ENCODE measurements around the gene USP16. TPM values are rescaled to one million over a fixed set of nuclear protein-coding genes. Genes with fewer than 3 reads are reported as not detected.
"Not testable (repeated sequence)": the region's sequence is repeated elsewhere in the genome, so short reads cannot be mapped to it uniquely, and the experiment has no call there.

The USP16 gene
- total RNA-seq, 2 experiments from 2014 or later, result 39.3 to 42.1 TPM

DNA sequence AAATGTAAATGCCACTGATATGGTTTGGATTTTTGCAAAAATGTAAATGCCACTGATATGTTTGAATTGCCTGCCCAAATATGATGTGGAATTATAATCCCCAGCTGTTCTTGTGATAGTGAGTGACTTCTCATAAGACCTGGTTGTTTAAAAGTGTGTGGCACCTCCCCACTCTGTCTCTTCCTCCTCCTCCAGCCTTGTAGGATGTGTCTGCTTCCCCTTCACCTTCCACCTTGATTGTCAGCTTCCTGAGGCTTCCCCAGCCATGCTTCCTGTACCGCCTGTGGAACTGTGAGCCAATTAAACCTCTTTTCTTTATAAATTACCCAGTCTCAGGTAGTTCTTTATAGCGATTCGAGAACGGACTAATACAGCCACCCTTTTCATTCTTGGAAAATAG lies 50.3 kb downstream of the USP16 start:
- Mint-ChIP-seq H3K4me1 (ENCODE audit: low read depth) (peaks cover 59% of the 10 kb centered on the region), H3K27me3 (no peaks in the 10 kb centered on the region), H3K27ac (no peak overlapping the region), H3K9me3 (no peaks in the 10 kb centered on the region), H3K36me3 (peaks cover 18% of the 10 kb centered on the region), H3K4me3 (peak overlapping the region; percentile 2)
- DNase-seq, result no peak
- CTCF ChIA-PET, result interaction anchor here (1.1 to 2.5 kb wide), 5 partner anchors 50 to 297 kb away, joined by 3 to 11 read pairs (median 5); partner anchors contain the start of genes BACH1, LTN1 and USP16
- POLR2A ChIA-PET, result no interaction called here
- intact Hi-C loops (cut with micrococcal nuclease), result loop anchor here (5.0 kb wide), 5 partner anchors 242 to 363 kb away; no protein-coding TSS in a partner anchor

DNA sequence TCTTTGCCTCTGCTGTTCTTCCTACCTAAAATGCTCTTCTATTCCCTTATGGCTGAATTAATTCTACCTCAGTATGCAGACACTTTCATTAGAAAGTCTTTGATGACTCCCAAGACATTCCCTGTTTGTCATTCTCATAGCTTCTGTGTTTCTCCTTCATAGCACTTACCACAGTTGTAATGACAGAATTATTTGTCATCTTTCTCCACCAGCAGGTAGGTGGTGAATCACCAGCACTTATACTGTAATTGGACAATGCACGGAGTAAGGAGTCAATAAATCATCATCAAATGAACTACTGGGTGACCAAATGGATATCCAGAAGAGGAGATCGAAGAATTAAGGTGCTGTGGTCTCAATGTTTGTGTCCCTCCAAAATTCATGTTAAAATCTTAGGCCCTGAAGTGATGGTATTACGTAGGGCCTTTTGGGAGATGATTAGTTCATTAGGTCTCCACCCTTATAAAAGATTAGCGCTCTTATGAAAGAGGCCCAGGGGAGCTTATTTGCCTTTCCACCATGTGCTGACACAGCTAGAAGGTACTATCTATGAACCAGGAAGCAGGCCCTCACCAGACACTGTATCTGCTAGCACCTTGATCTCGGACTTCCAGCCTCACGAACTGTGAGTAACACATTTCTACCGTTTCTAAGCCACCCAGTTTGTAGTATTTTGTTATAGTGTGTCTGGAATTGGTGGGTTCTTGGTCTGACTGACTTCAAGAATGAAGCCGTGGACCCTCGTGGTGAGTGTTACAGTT lies 51.4 kb downstream of the USP16 start:
- Mint-ChIP-seq H3K4me3 (peak overlapping the region; percentile 84), H3K4me1 (ENCODE audit: low read depth) (peaks cover 62% of the 10 kb centered on the region), H3K36me3 (peaks cover 18% of the 10 kb centered on the region), H3K9me3 (no peaks in the 10 kb centered on the region), H3K27ac (peak overlapping the region; percentile 92), H3K27me3 (no peaks in the 10 kb centered on the region)
- no peak for DNase-seq
- intact Hi-C loops (cut with micrococcal nuclease), result loop anchor here (2.0 to 5.0 kb wide), 5 partner anchors 15 to 361 kb away; no protein-coding TSS in a partner anchor
- ChIA-PET CTCF (interaction anchor here (1.9 to 2.5 kb wide), 3 partner anchors 272 to 296 kb away, joined by 6 to 11 read pairs (median 9); no protein-coding TSS in a partner anchor), POLR2A (interaction anchor here (1.2 to 4.5 kb wide), 2 partner anchors 52 to 224 kb away, joined by 5 to 26 read pairs; partner anchors contain the start of genes BACH1 and USP16)

DNA sequence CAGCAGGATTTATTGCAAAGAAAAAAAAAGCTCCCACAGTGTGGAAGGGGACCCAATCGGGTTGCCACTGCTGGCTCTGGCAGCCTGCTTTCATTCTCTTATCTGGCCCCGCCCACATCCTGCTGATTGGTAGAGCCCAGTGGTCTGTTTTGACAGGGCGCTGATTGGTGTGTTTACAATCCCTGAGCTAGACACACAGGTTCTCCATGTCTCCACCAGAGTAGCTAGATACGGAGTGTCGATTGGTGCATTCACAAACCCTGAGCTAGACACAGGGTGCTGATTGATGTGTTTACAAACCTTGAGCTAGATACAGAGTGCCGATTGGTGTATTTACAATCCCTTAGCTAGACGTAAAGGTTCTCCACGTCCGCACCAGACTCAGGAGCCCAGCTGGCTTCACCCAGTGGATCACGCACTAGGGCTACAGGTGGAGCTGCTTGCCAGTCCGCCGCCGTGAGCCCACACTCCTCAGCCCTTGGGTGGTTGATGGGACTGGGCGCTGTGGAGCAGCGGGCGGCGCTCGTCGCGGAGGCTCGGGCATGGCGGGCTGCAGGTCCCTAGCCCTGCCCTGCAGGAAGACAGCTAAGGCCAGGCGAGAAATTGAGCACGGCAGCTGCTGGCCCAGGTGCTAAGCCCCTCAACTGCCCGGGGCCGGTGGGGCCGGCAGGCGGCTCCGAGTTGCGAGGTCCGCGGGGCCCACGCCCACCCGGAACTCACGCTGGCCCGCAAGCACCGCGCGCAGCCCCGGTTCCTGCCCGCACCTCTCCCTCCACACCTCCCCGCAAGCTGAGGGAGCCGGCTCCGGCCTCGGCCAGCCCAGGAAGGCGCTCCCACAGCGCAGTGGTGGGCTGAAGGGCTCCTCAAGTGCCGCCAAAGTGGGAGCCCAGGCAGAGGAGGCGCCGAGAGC lies 52.5 kb downstream of the USP16 start:
- Mint-ChIP-seq H3K27ac (peak overlapping the region; percentile 92), H3K36me3 (peaks cover 13% of the 10 kb centered on the region), H3K4me1 (ENCODE audit: low read depth) (peaks cover 63% of the 10 kb centered on the region), H3K4me3 (peak overlapping the region; percentile 84)
- intact Hi-C loops (cut with micrococcal nuclease), result loop anchor here (2.0 to 5.0 kb wide), 5 partner anchors 14 to 360 kb away; no protein-coding TSS in a partner anchor
- DNase-seq, result peak; percentile 90
- H3K27me3 Mint-ChIP-seq, H3K9me3 Mint-ChIP-seq: not testable (repeated sequence)
- CTCF ChIA-PET, result interaction anchor here (1.0 to 2.0 kb wide), 3 partner anchors 16 to 295 kb away, joined by 5 to 9 read pairs (median 6); no protein-coding TSS in a partner anchor
- POLR2A ChIA-PET, result interaction anchor here (0.5 to 4.5 kb wide), 9 partner anchors 9 to 294 kb away, joined by 3 to 26 read pairs (median 3); partner anchors contain the start of genes BACH1 and USP16

DNA sequence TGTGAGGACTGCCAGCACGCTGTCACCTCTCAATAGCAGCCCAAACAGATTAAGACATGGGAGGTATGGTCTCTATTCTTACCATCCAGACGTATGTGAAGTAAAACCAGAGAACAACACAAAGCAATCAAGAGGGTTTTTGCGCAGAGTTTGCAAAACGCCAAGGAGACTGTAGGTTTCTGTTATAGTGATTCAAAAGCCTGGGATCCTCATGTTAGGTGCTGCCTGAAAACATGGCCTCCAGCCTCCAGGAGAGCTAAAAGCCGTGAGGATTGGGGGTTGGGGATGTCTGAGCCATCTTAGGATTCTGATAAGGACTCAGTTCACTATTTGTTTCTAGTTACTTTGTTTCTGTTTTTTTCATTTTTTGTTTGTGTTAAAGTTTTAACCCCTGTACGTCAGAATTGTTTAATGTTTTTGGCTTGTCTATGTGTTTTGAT lies 53.2 kb downstream of the USP16 start:
- Mint-ChIP-seq H3K27ac (peak overlapping the region; percentile 81), H3K4me3 (peak overlapping the region; percentile 84), H3K4me1 (ENCODE audit: low read depth) (peaks cover 62% of the 10 kb centered on the region), H3K9me3 (no peaks in the 10 kb centered on the region), H3K36me3 (peaks cover 8% of the 10 kb centered on the region), H3K27me3 (no peaks in the 10 kb centered on the region)
- ChIA-PET POLR2A (interaction anchor here (0.6 to 4.5 kb wide), 6 partner anchors 8 to 294 kb away, joined by 3 to 26 read pairs (median 3); partner anchors contain the start of genes BACH1 and USP16), CTCF (interaction anchor here (1.0 to 2.0 kb wide), 2 partner anchors 15 to 294 kb away, joined by 5 to 9 read pairs; no protein-coding TSS in a partner anchor)
- intact Hi-C loops (cut with micrococcal nuclease), result loop anchor here (2.0 to 5.0 kb wide), 5 partner anchors 13 to 360 kb away; no protein-coding TSS in a partner anchor
- peak; percentile 57 for DNase-seq

DNA sequence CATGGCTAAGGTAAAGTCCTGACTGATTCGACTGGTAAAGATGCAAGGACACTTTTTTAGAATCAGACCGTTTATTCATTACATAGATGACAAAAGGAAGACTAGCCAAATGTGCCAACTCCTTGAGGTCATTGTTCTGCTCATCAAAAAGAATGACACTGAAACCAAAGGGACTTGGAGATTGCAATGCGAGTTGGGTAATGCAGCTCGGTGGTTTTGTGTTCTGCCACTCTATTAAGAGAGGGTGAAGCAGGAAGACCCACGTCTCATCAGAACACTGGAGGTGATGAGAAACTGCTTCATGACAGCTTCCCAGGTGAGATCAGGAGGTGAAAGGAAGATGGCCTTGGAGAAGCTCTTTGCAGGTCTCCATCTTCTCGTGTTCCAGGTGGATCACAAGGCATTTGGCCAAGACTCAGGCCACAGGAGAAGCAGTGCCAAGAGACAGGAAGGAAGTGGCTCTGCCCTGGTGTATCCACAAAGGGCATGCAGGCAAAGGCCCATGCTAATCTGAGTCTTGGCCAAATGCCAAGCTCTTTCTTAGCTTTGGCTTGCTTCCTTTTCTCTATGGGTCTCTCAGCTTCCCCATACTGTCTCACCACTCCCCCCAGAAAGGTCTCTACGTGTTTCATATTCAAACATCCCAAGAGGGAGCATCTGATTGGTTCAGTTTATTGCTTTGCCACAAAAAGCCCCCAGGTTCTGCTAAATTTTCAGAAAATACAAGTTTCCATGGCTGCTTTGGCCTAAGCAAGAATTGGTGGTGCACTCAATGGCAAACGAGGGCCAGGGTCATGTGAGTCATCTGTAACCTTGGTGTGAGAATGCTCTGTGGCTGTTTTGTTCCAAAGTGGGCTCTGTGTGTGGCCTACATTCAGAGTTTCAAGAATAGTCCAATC lies 54.6 kb downstream of the USP16 start:
- Mint-ChIP-seq H3K4me1 (ENCODE audit: low read depth) (peaks cover 58% of the 10 kb centered on the region), H3K27me3 (no peaks in the 10 kb centered on the region), H3K4me3 (peak overlapping the region; percentile 84), H3K36me3 (peaks cover 2% of the 10 kb centered on the region), H3K27ac (peak overlapping the region; percentile 81), H3K9me3 (no peaks in the 10 kb centered on the region)
- intact Hi-C loops (cut with micrococcal nuclease), result loop anchor here (1.0 to 5.0 kb wide), 5 partner anchors 221 to 358 kb away; no protein-coding TSS in a partner anchor
- POLR2A ChIA-PET, result interaction anchor here (4.5 kb wide), 1 partner anchor 220 kb away, joined by 26 read pairs; the partner anchor contains the start of gene BACH1
- peak; percentile 66 for DNase-seq
- CTCF ChIA-PET, result interaction anchor here (0.8 to 1.6 kb wide), 6 partner anchors 9 to 297 kb away, joined by 3 to 6 read pairs (median 4); no protein-coding TSS in a partner anchor

DNA sequence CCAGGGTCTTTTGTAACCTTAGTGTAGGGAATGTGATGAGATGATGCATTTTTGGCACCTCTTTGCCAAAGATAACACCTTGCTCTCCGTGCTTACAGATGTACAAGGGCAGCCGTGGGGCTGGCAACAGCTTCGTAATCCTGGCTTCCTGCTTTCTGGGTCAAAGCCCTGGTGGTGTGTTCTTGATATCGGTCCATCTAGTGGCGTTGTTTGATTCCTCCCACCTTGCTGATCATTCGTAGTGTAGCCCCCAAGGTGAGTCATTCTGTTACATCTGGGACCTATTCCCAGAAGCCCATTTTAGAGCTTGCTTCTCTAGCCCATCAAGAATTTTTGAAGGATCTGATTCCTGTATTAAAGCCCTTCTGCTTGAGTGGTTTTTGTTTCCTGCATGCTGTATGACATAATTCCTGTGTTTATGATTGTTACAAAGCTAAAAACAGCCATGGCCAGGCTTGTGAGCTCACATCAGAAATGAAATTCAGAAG lies 56.0 kb downstream of the USP16 start:
- intact Hi-C loops (cut with micrococcal nuclease), result no loop called here
- peak; percentile 31 for DNase-seq
- H3K36me3 Mint-ChIP-seq, result peaks cover 2% of the 10 kb centered on the region
- peak overlapping the region; percentile 81 for H3K27ac Mint-ChIP-seq
- no peaks in the 10 kb centered on the region for H3K9me3 Mint-ChIP-seq
- ChIA-PET CTCF (interaction anchor here (1.4 to 1.6 kb wide), 2 partner anchors 17 to 291 kb away, joined by 3 to 5 read pairs; no protein-coding TSS in a partner anchor), POLR2A (interaction anchor here (1.2 kb wide), 2 partner anchors 78 to 219 kb away, joined by 3 to 4 read pairs; no protein-coding TSS in a partner anchor)
- H3K4me1 Mint-ChIP-seq (ENCODE audit: low read depth), result peaks cover 55% of the 10 kb centered on the region
- peak overlapping the region; percentile 24 for H3K4me3 Mint-ChIP-seq
- no peaks in the 10 kb centered on the region for H3K27me3 Mint-ChIP-seq

DNA sequence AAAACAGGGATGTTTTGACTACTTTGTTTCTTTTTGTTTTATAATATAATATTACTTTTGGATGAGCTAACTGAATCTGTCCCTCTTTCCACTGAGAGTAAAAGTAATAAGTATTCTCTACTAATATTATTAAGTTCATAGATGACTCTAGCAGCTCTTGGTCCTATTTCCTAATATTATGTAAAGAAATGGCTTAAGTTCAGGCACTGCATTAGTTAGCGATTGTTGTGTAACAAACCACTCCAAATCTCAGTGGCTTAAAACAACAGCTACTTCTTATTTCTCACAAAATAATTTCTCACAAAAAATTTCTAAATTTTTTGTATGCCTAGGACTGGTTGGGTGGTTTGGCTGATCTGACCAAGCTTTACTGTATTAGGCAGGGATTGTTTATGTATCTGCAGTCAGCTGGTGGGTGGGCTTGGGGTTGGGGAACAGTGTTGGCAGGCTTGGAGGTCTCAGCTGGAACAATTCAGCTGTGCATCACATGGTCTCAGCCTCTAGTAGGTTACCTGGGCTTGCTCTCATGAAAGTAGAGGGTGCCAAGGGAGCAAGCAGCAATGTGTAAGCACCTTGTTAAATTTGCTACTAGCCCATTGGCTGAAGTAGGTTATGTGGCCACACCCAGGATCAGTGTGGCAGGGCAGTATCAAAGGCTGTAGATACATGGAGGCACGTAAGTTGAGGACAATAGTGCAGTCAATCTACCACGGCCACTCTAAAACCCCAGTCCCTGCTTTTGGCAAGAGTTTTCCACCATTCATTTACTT lies 57.8 kb downstream of the USP16 start:
- CTCF ChIA-PET, result interaction anchor here (2.0 kb wide), 1 partner anchor 289 kb away, joined by 9 read pairs; no protein-coding TSS in a partner anchor
- no peak for DNase-seq
- H3K27me3 Mint-ChIP-seq, result no peaks in the 10 kb centered on the region
- no peaks in the 10 kb centered on the region for H3K9me3 Mint-ChIP-seq
- peaks cover 6% of the 10 kb centered on the region for H3K36me3 Mint-ChIP-seq
- POLR2A ChIA-PET, result interaction anchor here (1.8 kb wide), 1 partner anchor 9 kb away, joined by 6 read pairs; the partner anchor contains the start of gene CCT8
- peaks cover 43% of the 10 kb centered on the region for H3K4me1 Mint-ChIP-seq (ENCODE audit: low read depth)
- H3K4me3 Mint-ChIP-seq, result no peak overlapping the region
- intact Hi-C loops (cut with micrococcal nuclease), result no loop called here
- H3K27ac Mint-ChIP-seq, result no peak overlapping the region

DNA sequence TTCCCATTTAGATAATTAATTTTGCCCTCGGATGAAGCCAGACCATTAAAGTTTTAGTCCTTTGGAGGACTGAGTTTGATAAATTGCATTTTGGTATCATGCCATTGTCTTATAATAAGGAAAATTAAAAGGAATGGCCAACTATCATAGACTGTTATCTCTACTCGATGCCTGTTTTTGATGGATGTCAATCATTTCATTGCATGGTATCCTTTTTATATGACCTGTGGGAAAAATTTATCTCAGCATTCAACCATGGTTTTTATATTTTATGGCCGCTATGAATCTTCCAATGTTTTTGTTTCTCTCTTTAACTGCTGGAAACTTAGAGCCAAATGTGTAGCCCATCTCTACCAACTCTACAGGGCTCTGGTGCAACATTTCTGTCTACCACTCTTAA lies 58.8 kb downstream of the USP16 start:
- intact Hi-C loops (cut with micrococcal nuclease), result no loop called here
- H3K27ac Mint-ChIP-seq, result no peak overlapping the region
- peaks cover 6% of the 10 kb centered on the region for H3K36me3 Mint-ChIP-seq
- no peak for DNase-seq
- H3K4me1 Mint-ChIP-seq (ENCODE audit: low read depth), result peaks cover 42% of the 10 kb centered on the region
- CTCF ChIA-PET, result interaction anchor here (2.0 kb wide), 1 partner anchor 288 kb away, joined by 9 read pairs; no protein-coding TSS in a partner anchor
- POLR2A ChIA-PET, result interaction anchor here (1.8 kb wide), 1 partner anchor 10 kb away, joined by 6 read pairs; the partner anchor contains the start of gene CCT8
- H3K27me3 Mint-ChIP-seq, result no peaks in the 10 kb centered on the region
- H3K4me3 Mint-ChIP-seq, result no peak overlapping the region
- no peaks in the 10 kb centered on the region for H3K9me3 Mint-ChIP-seq

DNA sequence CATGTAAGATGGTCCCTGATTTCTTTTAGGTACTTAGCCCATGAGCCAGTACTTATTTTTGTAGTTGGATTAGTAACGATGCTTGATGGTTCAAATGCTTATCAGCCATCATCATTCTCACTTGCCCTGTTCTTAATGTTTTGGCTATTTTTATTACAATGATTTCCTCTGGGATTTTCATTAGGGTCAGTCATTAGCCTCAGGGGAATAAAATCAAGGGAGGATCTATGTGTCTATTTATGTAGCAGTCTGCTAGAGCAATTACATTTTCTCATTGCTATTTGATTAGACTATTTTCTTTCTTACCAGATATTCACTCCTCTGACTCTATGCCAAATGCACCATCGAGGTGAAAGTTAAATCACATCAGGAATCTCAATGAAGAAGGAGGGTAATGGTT lies 59.9 kb downstream of the USP16 start:
- CTCF ChIA-PET, result no interaction called here
- Mint-ChIP-seq H3K4me1 (ENCODE audit: low read depth) (peaks cover 32% of the 10 kb centered on the region), H3K36me3 (peaks cover 6% of the 10 kb centered on the region), H3K27me3 (no peaks in the 10 kb centered on the region), H3K9me3 (no peaks in the 10 kb centered on the region), H3K4me3 (no peak overlapping the region), H3K27ac (no peak overlapping the region)
- POLR2A ChIA-PET, result no interaction called here
- intact Hi-C loops (cut with micrococcal nuclease), result no loop called here
- no peak for DNase-seq
